Ascending aorta (tissue), 2 donors: ENCODE measurements around the gene THUMPD2. TPM values are rescaled to one million over a fixed set of nuclear protein-coding genes. Genes with fewer than 3 reads are reported as not detected.

Experiments
- DNase-seq, 2 donors: peaks; one replicate each; pipeline ENCODE4 v3.0.0-alpha.2; 2019; ENCODE audit warnings: low spot score in 2 of 2
- H3K27ac ChIP-seq, 2 donors: fragments of 200-600 bp; sonication (generic); one replicate each; pipeline ENCODE4 v1.5.1; 2016 to 2017; ENCODE audit warnings: mild to moderate bottlenecking in 1 of 2
- H3K27me3 ChIP-seq: fragments of 200-600 bp; sonication (generic); one replicate; pipeline ENCODE4 v1.5.1; 2017
- H3K36me3 ChIP-seq, 2 donors: fragments of 200-600 bp; sonication (generic); one replicate each; pipeline ENCODE4 v1.5.1; 2016
- H3K4me1 ChIP-seq, 2 donors: fragments of 200-600 bp; sonication (generic); one replicate each; pipeline ENCODE4 v1.5.1; 2016 to 2017; ENCODE audit warnings: mild to moderate bottlenecking in 1 of 2
- H3K4me3 ChIP-seq, 2 donors: fragments of 200-600 bp; sonication (generic); one replicate each; pipeline ENCODE4 v1.5.1; 2016 to 2017; ENCODE audit warnings: mild to moderate bottlenecking in 1 of 2
- H3K9me3 ChIP-seq, 2 donors: fragments of 200-600 bp; sonication (generic); one replicate each; pipeline ENCODE4 v1.5.1; 2016
- intact Hi-C: fragments of 100-400 bp; cut with DNase I; formaldehyde crosslinking; loops from one replicate; pipeline ENCODE4 v1.15.1; 2023
- total RNA-seq: library from RNA; depleted of rRNA; stranded (reverse); fragments of >200 nt; gene quantifications from one replicate; pipeline ENCODE4 v1.1.0, GENCODE V29; 2016
- TF ChIP-seq, protein P1 (sequence below), 3 experiments: fragments of 200-600 bp in 2 of 3; fragments of 450-650 bp in 1 of 3; sonication (generic) in 2 of 3; IDR thresholded peaks; one replicate each; pipeline ENCODE4 v1.5.1; 2016 to 2019; ENCODE audit warnings: antibody characterized with exemption in 3 of 3, mild to moderate bottlenecking in 1 of 3, moderate library complexity in 1 of 3

Gene THUMPD2
- total RNA-seq, 1 donor from 2014 or later = 13.0 TPM

DNA sequence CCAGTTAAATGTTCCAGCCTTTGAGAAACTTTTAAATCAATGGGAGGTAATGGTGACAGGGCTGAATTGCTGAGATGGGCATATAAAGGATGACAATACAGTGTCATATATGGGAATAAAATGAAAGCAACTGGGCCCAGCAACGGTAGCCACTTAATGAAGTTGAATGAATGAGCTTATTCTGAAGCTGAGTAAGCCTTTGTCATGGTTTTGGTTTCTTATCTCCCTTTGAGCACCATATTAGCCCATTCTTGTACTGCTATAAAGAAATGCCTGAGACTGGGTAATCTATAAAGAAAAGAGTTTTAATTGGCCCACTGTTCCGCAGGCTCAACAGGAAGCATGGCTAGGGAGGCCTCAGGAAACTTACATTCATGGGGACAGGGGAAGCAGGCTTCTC is 3.5 kb upstream of the THUMPD2 start:
- Histone ChIP-seq H3K27ac (no peak overlapping the region), H3K4me3 (no peak overlapping the region), H3K9me3 (no peaks in the 10 kb centered on the region), H3K27me3 (no peaks in the 10 kb centered on the region), H3K36me3 (no peaks in the 10 kb centered on the region), H3K4me1 (peaks cover 0 to 12% of the 10 kb centered on the region in 2 donors)
- intact Hi-C loops = no loop called here
- DNase-seq = no peak
- TF ChIP-seq, protein P1, sequence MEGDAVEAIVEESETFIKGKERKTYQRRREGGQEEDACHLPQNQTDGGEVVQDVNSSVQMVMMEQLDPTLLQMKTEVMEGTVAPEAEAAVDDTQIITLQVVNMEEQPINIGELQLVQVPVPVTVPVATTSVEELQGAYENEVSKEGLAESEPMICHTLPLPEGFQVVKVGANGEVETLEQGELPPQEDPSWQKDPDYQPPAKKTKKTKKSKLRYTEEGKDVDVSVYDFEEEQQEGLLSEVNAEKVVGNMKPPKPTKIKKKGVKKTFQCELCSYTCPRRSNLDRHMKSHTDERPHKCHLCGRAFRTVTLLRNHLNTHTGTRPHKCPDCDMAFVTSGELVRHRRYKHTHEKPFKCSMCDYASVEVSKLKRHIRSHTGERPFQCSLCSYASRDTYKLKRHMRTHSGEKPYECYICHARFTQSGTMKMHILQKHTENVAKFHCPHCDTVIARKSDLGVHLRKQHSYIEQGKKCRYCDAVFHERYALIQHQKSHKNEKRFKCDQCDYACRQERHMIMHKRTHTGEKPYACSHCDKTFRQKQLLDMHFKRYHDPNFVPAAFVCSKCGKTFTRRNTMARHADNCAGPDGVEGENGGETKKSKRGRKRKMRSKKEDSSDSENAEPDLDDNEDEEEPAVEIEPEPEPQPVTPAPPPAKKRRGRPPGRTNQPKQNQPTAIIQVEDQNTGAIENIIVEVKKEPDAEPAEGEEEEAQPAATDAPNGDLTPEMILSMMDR (IDR thresholded peaks at IDR 0.05) = no peak

DNA sequence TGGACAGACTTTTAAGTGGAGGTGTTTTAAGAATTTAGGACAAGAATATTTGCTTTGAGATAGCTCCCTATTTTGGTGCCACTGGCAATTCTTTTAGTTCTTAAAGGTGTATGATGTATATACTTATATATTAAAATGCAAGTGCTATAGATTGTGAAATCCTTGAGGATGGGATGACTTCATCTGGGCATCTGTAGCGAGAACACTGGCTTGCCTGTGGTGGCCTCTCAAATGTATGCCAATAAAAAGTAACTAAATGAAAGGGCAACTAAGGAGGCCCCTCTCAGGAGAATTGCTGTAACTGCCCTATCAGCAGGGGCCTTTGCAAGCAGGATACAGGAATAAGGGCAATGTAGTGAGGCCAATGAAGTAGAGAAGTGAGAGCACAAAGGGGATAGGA is 2.6 kb upstream of the THUMPD2 start:
- Histone ChIP-seq H3K4me1 (peaks cover 0 to 17% of the 10 kb centered on the region in 2 donors), H3K9me3 (no peaks in the 10 kb centered on the region), H3K36me3 (no peaks in the 10 kb centered on the region), H3K27me3 (no peaks in the 10 kb centered on the region), H3K4me3 (peak overlapping the region; percentile 11 to 46), H3K27ac (no peak overlapping the region)
- DNase-seq = no peak
- intact Hi-C loops = no loop called here
- TF ChIP-seq, protein P1 (IDR thresholded peaks at IDR 0.05) = no peak

DNA sequence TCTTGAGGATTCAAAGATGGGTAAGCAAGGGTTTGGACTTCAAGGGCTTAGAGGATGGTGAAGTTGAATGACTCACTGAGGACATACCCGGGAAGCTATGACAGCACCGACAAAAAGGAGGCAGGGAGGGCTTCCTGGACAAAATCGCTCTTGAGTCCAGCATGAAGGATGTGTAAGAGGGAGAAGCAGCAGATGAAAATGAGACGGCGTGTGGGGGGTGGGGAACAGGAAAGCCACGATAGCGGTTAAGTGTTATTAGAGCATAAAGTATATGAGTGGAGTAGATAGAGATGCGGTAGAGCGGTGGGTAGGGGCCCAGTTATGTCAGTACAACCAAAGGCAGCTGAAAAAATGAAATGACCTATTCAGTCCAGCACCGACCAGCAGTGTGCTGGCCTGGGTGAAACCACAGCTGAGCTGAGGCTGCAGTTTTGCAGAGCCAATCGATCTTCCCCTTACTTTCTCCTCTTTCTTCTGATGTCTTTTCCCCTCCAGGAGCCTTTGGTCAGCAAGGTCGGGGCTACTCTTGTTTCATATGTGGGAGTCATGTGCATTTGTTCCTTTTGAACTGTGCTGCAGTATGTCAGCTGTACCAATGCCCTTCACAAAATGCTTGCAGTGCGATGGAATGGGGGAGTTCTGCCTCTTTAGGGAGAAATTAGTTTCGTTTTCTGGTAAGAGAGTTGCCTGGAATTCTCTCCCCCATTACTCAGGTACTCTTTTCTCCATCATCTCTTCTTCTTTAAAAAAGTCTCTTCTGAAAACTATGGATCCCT is 2.0 kb upstream of the THUMPD2 start:
- DNase-seq = no peak
- Histone ChIP-seq H3K27me3 (no peaks in the 10 kb centered on the region), H3K9me3 (no peaks in the 10 kb centered on the region), H3K27ac (peak overlapping the region; percentile 28 to 43), H3K4me1 (peaks cover 0 to 17% of the 10 kb centered on the region in 2 donors), H3K4me3 (peak overlapping the region; percentile 11 to 46), H3K36me3 (no peaks in the 10 kb centered on the region)
- TF ChIP-seq, protein P1 (IDR thresholded peaks at IDR 0.05) = no peak
- intact Hi-C loops = no loop called here

DNA sequence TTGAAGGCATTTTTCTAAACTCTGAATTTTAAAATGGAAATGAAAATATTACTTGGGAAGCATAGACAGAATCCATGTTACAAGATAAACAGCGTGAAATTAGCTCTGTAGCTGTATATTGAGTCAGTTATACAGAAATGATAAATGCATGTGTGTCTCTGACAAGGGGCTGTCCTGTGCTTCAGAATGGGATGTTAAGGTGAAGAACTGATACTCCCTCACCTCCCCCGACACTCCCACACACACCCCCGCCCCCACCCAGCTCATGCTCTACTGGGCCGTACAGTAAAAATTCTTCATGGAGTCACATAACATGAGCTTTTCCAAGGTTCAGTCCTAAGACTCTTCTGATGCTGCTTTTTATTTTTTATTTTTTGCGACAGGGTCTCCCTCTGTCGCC is 869 bp upstream of the THUMPD2 start:
- H3K36me3 ChIP-seq = no peaks in the 10 kb centered on the region
- peaks cover 1 to 19% of the 10 kb centered on the region in 2 donors for H3K4me1 ChIP-seq
- no peak for DNase-seq
- intact Hi-C loops = loop anchor here (2.0 to 10.0 kb wide), 5 partner anchors 43 to 343 kb away; partner anchors contain the start of genes MAP4K3 and TMEM178A
- H3K27ac ChIP-seq = peak overlapping the region; percentile 89 to 92
- H3K27me3 ChIP-seq = no peaks in the 10 kb centered on the region
- TF ChIP-seq, protein P1 (IDR thresholded peaks at IDR 0.05) = no peak
- no peaks in the 10 kb centered on the region for H3K9me3 ChIP-seq
- H3K4me3 ChIP-seq = peak overlapping the region in 1 of 2 donors; percentile 98

DNA sequence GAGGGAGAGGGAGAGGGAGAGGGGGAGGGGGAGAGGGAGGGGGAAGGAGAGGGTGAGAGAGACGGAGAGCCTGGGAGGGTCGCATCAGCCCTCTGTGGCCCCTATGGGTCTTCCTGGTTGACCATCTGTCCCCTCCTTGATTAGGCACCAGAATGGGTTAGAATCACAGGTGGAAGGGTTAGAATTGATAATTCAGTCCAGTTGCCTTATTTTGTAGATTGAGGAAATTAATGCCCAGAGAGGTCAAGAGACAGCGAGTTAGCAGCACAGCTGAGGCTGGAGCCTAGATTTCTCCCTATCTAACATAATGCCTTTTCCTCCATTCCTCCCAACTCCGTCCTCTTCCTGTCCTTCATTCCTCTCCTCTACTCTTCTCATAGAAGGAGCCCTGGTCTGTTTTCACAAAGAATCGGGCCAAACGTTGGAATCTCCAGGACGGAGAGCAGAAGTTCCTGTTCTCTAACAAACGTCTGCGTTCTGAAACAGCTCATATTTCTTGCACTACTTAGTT is 338 bp upstream of the THUMPD2 start:
- Histone ChIP-seq H3K36me3 (no peaks in the 10 kb centered on the region), H3K4me1 (peaks cover 3 to 19% of the 10 kb centered on the region in 2 donors), H3K4me3 (peak overlapping the region; percentile 95 to 98), H3K27me3 (no peaks in the 10 kb centered on the region), H3K9me3 (no peaks in the 10 kb centered on the region), H3K27ac (peak overlapping the region; percentile 89 to 92)
- intact Hi-C loops = loop anchor here (2.0 to 10.0 kb wide), 5 partner anchors 43 to 342 kb away; partner anchors contain the start of genes MAP4K3 and TMEM178A
- no peak for DNase-seq
- TF ChIP-seq, protein P1 (IDR thresholded peaks at IDR 0.05) = no peak
